ENCODE results near the gene KIF11. TPM values are rescaled to one million over a fixed set of nuclear protein-coding genes. Genes with fewer than 3 reads are reported as not detected.

The KIF11 gene
- total and polyA plus RNA-seq, 2 of the 13 experiments (the other 11 are each of a cell fraction or from before 2014, with no cell fraction given) = 8.7 to 38.4 TPM

DNA sequence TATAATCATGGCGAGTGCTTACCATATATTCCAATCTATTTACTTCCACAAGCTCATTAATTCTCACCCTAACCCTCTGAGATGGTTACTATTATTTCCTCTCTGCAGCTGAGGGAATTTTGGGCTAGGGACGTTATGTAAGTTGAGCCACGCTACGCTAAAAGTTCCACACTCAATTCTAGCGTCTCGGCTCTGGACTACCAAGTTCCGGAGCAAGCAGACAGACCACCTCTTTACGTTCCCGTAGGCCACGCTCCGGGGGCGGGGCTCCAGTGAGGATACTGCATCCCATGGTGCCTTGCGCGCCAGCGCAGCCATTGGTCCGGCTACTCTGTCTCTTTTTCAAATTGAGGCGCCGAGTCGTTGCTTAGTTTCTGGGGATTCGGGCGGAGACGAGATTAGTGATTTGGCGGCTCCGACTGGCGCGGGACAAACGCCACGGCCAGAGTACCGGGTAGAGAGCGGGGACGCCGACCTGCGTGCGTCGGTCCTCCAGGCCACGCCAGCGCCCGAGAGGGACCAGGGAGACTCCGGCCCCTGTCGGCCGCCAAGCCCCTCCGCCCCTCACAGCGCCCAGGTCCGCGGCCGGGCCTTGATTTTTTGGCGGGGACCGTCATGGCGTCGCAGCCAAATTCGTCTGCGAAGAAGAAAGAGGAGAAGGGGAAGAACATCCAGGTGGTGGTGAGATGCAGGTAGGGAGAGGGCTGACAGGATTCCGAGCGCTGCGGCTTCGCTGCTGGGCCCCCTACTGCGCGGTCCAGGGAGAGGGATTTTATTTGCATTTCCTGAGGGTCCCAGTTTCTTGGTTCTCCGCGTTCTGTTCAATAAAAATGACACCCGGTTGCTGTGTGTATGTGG is at the start of gene KIF11 (continued):
- TF ChIP-seq, protein P1, sequence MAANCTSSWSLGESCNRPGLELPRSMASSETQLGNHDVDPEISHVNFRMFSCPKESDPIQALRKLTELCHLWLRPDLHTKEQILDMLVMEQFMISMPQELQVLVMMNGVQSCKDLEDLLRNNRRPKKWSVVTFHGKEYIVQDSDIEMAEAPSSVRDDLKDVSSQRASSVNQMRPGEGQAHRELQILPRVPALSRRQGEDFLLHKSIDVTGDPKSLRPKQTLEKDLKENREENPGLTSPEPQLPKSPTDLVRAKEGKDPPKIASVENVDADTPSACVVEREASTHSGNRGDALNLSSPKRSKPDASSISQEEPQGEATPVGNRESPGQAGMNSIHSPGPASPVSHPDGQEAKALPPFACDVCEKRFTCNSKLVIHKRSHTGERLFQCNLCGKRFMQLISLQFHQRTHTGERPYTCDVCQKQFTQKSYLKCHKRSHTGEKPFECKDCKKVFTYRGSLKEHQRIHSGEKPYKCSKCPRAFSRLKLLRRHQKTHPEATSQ (CRISPR knock-in tag; IDR thresholded peaks at IDR 0.05; ENCODE audit: borderline replicate concordance) = no peak
- TF ChIP-seq KDM6A (CRISPR knock-in tag; IDR thresholded peaks at IDR 0.05; ENCODE audit: low read depth) = no peak
- TF ChIP-seq ZNF382 (CRISPR knock-in tag; IDR thresholded peaks at IDR 0.05; ENCODE audit: borderline replicate concordance) = no peak
- peak; percentile 77; the same call in 1 of the 2 replicates for TF ChIP-seq DMAP1 (CRISPR knock-in tag; IDR thresholded peaks at IDR 0.05)
- no peak for TF ChIP-seq ZNF234 (CRISPR knock-in tag; conservative IDR thresholded peaks at IDR 0.05)
- no peak for TF ChIP-seq CC2D1A (CRISPR knock-in tag; IDR thresholded peaks at IDR 0.05)
- TF ChIP-seq ZBTB20 (CRISPR knock-in tag; IDR thresholded peaks at IDR 0.05; ENCODE audit: borderline replicate concordance, low read depth) = no peak
- TF ChIP-seq, protein P2, sequence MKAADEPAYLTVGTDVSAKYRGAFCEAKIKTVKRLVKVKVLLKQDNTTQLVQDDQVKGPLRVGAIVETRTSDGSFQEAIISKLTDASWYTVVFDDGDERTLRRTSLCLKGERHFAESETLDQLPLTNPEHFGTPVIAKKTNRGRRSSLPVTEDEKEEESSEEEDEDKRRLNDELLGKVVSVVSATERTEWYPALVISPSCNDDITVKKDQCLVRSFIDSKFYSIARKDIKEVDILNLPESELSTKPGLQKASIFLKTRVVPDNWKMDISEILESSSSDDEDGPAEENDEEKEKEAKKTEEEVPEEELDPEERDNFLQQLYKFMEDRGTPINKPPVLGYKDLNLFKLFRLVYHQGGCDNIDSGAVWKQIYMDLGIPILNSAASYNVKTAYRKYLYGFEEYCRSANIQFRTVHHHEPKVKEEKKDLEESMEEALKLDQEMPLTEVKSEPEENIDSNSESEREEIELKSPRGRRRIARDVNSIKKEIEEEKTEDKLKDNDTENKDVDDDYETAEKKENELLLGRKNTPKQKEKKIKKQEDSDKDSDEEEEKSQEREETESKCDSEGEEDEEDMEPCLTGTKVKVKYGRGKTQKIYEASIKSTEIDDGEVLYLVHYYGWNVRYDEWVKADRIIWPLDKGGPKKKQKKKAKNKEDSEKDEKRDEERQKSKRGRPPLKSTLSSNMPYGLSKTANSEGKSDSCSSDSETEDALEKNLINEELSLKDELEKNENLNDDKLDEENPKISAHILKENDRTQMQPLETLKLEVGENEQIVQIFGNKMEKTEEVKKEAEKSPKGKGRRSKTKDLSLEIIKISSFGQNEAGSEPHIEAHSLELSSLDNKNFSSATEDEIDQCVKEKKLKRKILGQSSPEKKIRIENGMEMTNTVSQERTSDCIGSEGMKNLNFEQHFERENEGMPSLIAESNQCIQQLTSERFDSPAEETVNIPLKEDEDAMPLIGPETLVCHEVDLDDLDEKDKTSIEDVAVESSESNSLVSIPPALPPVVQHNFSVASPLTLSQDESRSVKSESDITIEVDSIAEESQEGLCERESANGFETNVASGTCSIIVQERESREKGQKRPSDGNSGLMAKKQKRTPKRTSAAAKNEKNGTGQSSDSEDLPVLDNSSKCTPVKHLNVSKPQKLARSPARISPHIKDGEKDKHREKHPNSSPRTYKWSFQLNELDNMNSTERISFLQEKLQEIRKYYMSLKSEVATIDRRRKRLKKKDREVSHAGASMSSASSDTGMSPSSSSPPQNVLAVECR (CRISPR knock-in tag; IDR thresholded peaks at IDR 0.05; ENCODE audit: borderline replicate concordance) = peak; percentile 99
- no peak for TF ChIP-seq ZNF589 (CRISPR knock-in tag; conservative IDR thresholded peaks at IDR 0.05)
- TF ChIP-seq SIN3A (IDR thresholded peaks at IDR 0.05; ENCODE audit: borderline replicate concordance, low read depth, low read length) = peak; percentile 99
- TF ChIP-seq ZNF547 (CRISPR knock-in tag; IDR thresholded peaks at IDR 0.05) = 0 out of 2 replicates have a peak, but pooled peaks have one; percentile 25
- TF ChIP-seq, protein P3, sequence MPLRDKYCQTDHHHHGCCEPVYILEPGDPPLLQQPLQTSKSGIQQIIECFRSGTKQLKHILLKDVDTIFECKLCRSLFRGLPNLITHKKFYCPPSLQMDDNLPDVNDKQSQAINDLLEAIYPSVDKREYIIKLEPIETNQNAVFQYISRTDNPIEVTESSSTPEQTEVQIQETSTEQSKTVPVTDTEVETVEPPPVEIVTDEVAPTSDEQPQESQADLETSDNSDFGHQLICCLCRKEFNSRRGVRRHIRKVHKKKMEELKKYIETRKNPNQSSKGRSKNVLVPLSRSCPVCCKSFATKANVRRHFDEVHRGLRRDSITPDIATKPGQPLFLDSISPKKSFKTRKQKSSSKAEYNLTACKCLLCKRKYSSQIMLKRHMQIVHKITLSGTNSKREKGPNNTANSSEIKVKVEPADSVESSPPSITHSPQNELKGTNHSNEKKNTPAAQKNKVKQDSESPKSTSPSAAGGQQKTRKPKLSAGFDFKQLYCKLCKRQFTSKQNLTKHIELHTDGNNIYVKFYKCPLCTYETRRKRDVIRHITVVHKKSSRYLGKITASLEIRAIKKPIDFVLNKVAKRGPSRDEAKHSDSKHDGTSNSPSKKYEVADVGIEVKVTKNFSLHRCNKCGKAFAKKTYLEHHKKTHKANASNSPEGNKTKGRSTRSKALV (CRISPR knock-in tag; IDR thresholded peaks at IDR 0.05) = 0 out of 2 replicates have a peak, but pooled peaks have one; percentile 18
- TF ChIP-seq, protein P4, sequence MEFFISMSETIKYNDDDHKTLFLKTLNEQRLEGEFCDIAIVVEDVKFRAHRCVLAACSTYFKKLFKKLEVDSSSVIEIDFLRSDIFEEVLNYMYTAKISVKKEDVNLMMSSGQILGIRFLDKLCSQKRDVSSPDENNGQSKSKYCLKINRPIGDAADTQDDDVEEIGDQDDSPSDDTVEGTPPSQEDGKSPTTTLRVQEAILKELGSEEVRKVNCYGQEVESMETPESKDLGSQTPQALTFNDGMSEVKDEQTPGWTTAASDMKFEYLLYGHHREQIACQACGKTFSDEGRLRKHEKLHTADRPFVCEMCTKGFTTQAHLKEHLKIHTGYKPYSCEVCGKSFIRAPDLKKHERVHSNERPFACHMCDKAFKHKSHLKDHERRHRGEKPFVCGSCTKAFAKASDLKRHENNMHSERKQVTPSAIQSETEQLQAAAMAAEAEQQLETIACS (CRISPR knock-in tag; IDR thresholded peaks at IDR 0.05) = no peak
- TF ChIP-seq, protein P5, sequence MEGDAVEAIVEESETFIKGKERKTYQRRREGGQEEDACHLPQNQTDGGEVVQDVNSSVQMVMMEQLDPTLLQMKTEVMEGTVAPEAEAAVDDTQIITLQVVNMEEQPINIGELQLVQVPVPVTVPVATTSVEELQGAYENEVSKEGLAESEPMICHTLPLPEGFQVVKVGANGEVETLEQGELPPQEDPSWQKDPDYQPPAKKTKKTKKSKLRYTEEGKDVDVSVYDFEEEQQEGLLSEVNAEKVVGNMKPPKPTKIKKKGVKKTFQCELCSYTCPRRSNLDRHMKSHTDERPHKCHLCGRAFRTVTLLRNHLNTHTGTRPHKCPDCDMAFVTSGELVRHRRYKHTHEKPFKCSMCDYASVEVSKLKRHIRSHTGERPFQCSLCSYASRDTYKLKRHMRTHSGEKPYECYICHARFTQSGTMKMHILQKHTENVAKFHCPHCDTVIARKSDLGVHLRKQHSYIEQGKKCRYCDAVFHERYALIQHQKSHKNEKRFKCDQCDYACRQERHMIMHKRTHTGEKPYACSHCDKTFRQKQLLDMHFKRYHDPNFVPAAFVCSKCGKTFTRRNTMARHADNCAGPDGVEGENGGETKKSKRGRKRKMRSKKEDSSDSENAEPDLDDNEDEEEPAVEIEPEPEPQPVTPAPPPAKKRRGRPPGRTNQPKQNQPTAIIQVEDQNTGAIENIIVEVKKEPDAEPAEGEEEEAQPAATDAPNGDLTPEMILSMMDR (CRISPR knock-in tag; IDR thresholded peaks at IDR 0.05) = peak; percentile 25; the same call in 1 of the 2 replicates
- TF ChIP-seq, protein P6, sequence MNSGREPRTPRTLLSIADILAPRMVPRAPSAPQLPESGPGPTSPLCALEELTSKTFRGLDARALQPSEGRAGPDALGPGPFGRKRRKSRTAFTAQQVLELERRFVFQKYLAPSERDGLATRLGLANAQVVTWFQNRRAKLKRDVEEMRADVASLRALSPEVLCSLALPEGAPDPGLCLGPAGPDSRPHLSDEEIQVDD (CRISPR knock-in tag; IDR thresholded peaks at IDR 0.05; ENCODE audit: borderline replicate concordance) = no peak
- no peak for TF ChIP-seq STAT5B (CRISPR knock-in tag; IDR thresholded peaks at IDR 0.05)
- TF ChIP-seq TEAD2 (CRISPR knock-in tag; IDR thresholded peaks at IDR 0.05) = no peak

Measured in HepG2 (cell line).